DOHH2 (cell line): ENCODE results near the gene PDHB.

Experiments used
- H3F3A ChIP-seq: fragments of 200-600 bp; sonication (generic), shearing (Covaris generic); 2 replicates; pipeline ENCODE4 v1.6.0; 2016; ENCODE audit warnings: antibody characterized with exemption, mild to moderate bottlenecking; ENCODE audit not compliant: control insufficient read depth, insufficient read depth
- H3K27ac ChIP-seq: fragments of 200-600 bp; sonication (generic); 2 replicates; pipeline ENCODE4 v1.5.1; 2014; ENCODE audit warnings: low read depth, mild to moderate bottlenecking, low read length, moderate library complexity
- H3K27me3 ChIP-seq: fragments of 200-600 bp; sonication (generic); 2 replicates; pipeline ENCODE4 v1.6.1; 2014; ENCODE audit warnings: mild to moderate bottlenecking, low read length, mixed read lengths; ENCODE audit not compliant: control insufficient read depth
- H3K36me3 ChIP-seq: fragments of 200-600 bp; sonication (generic); 2 replicates; pipeline ENCODE4 v1.6.1; 2014; ENCODE audit warnings: mild to moderate bottlenecking, low read length, moderate library complexity, mixed read lengths; ENCODE audit not compliant: control insufficient read depth
- H3K4me1 ChIP-seq: fragments of 200-600 bp; sonication (generic); 2 replicates; pipeline ENCODE4 v1.6.1; 2014; ENCODE audit warnings: mild to moderate bottlenecking, low read length, mixed read lengths; ENCODE audit not compliant: control insufficient read depth
- H3K4me2 ChIP-seq: fragments of 200-600 bp; sonication (generic); 2 replicates; pipeline ENCODE4 v1.6.0; 2014; ENCODE audit warnings: mild to moderate bottlenecking, low read length, moderate library complexity
- H3K4me3 ChIP-seq: fragments of 200-600 bp; sonication (generic); 2 replicates; pipeline ENCODE4 v1.5.1; 2014; ENCODE audit warnings: mild to moderate bottlenecking, low read length, mixed read lengths
- H3K79me2 ChIP-seq: fragments of 200-600 bp; sonication (generic); 2 replicates; pipeline ENCODE4 v1.6.1; 2014; ENCODE audit warnings: mild to moderate bottlenecking, low read length, mixed read lengths; ENCODE audit not compliant: control insufficient read depth
- H3K9me2 ChIP-seq: fragments of 200-600 bp; sonication (generic); replicated peaks from 2 replicates; pipeline ENCODE4 v1.6.1; 2014; ENCODE audit warnings: mild to moderate bottlenecking, low read length, mixed read lengths; ENCODE audit not compliant: control insufficient read depth
- H3K9me3 ChIP-seq: fragments of 200-600 bp; sonication (generic); 2 replicates; pipeline ENCODE4 v1.6.1; 2014; ENCODE audit warnings: antibody characterized with exemption, low read length, mixed read lengths; ENCODE audit not compliant: control insufficient read depth, insufficient read depth
- H4K20me1 ChIP-seq: fragments of 200-600 bp; sonication (generic); 2 replicates; pipeline ENCODE4 v1.6.0; 2014; ENCODE audit warnings: low read depth, mild to moderate bottlenecking, antibody characterized with exemption, low read length, moderate library complexity; ENCODE audit not compliant: control insufficient read depth, insufficient read depth
- EZH2phosphoT487 ChIP-seq: fragments of 200-600 bp; sonication (generic); IDR thresholded peaks from 2 replicates; pipeline ENCODE4 v1.6.1; 2017; ENCODE audit warnings: borderline replicate concordance, mild to moderate bottlenecking, antibody characterized with exemption, low read length, moderate library complexity, mixed read lengths
- TF ChIP-seq, protein P1 (sequence below): fragments of 200-600 bp; sonication (generic); IDR thresholded peaks from one replicate; pipeline ENCODE4 v1.5.1; 2014; ENCODE audit warnings: antibody characterized with exemption, mild to moderate bottlenecking, low read depth, low read length; ENCODE audit not compliant: poor library complexity, severe bottlenecking

The PDHB gene

DNA sequence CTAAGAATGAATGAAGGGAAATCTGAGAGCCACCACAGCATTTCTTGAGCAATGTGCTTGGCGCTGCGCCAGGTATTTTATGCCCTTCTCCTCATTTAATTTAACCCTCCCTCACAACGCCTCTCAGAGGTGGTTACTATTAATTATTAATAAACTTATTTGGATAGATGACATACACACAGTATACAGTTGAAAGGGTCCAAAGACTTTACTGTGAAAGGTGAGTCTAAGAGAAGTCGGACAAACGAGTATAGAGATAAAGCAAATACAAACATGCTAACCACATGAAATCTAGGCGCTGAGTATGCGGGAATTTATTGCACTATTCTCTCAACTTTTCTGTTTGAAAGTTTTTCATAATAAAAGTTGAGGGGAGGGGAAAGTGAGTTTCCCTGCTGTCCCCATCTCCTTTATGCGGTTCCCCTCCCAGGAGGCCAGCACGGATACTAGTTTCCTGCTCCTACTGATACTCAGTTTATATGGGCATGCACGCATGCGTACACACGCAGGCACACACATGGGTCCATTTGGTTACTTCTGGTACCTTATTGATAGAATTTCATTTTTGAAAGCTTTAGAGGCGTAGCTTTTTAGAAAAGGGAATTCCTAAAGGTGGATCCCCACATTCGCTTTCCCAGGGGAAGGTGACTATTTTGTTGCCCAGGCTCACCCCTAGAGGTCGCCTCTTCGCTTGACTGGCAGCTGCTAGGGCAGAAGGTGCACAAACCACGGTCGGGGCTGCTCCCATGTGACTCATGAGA, 29.7 kb upstream of the PDHB start:
- Histone ChIP-seq H3F3A (no peaks in the 10 kb centered on the region), H3K27ac (no peak overlapping the region), H3K27me3 (no peaks in the 10 kb centered on the region), H3K36me3 (no peaks in the 10 kb centered on the region), H3K4me3 (peak overlapping the region; percentile 63), H3K79me2 (no peaks in the 10 kb centered on the region), H3K4me1 (peaks cover 15% of the 10 kb centered on the region), H3K9me2 (no peaks in the 10 kb centered on the region), H4K20me1 (no peaks in the 10 kb centered on the region), H3K4me2 (peak overlapping the region; percentile 83), H3K9me3 (no peaks in the 10 kb centered on the region)
- TF ChIP-seq, protein P1, sequence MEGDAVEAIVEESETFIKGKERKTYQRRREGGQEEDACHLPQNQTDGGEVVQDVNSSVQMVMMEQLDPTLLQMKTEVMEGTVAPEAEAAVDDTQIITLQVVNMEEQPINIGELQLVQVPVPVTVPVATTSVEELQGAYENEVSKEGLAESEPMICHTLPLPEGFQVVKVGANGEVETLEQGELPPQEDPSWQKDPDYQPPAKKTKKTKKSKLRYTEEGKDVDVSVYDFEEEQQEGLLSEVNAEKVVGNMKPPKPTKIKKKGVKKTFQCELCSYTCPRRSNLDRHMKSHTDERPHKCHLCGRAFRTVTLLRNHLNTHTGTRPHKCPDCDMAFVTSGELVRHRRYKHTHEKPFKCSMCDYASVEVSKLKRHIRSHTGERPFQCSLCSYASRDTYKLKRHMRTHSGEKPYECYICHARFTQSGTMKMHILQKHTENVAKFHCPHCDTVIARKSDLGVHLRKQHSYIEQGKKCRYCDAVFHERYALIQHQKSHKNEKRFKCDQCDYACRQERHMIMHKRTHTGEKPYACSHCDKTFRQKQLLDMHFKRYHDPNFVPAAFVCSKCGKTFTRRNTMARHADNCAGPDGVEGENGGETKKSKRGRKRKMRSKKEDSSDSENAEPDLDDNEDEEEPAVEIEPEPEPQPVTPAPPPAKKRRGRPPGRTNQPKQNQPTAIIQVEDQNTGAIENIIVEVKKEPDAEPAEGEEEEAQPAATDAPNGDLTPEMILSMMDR = peak; percentile 98
- no peak for TF ChIP-seq EZH2phosphoT487

DNA sequence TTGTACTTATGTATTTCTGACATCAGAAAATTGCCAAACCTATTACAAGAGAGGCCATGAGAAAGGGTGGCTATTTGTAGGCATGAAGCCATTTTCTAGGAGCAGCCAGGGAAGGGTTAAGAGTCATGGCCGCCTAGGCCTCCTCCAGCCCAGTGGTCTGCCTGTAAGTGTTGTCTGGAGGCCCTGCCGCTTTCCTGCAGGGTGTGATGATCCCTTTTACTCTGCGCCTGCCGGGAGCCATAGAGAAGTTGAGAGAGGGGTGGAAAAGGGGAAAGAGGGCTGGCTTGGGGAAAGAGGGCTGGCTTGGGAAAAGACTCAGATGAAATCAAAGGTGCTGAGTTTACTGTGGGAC, 29.2 kb upstream of the PDHB start:
- no peak overlapping the region for H3K27ac ChIP-seq
- no peaks in the 10 kb centered on the region for H3F3A ChIP-seq
- H3K4me1 ChIP-seq = peaks cover 15% of the 10 kb centered on the region
- H3K9me3 ChIP-seq = no peaks in the 10 kb centered on the region
- no peak overlapping the region for H3K4me2 ChIP-seq
- no peaks in the 10 kb centered on the region for H3K9me2 ChIP-seq
- no peaks in the 10 kb centered on the region for H4K20me1 ChIP-seq
- TF ChIP-seq, protein P1 = no peak
- TF ChIP-seq EZH2phosphoT487 = no peak
- H3K79me2 ChIP-seq = no peaks in the 10 kb centered on the region
- no peaks in the 10 kb centered on the region for H3K36me3 ChIP-seq
- no peak overlapping the region for H3K4me3 ChIP-seq
- H3K27me3 ChIP-seq = no peaks in the 10 kb centered on the region

DNA sequence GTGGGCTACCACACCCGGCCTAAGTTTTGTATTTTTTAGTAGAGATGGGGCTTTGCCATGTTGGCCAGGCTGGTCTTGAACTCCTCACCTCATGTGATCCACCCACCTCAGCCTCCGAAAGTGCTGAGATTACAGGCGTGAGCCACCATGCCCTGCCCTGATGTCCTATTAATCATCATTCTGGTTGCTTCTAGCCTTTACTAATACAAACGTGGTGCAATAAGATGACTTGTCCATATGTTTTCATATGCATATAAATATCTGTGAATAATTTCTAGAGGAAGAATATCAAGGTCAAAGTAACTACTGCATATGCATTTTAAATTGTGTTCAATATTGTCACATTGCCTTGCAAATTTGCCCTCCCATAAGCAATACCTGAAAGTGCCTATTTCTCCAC, 25.5 kb upstream of the PDHB start:
- peaks cover 9% of the 10 kb centered on the region for H3K9me3 ChIP-seq
- H3K27me3 ChIP-seq = no peaks in the 10 kb centered on the region
- H3F3A ChIP-seq = no peaks in the 10 kb centered on the region
- no peak overlapping the region for H3K27ac ChIP-seq
- H3K9me2 ChIP-seq = no peaks in the 10 kb centered on the region
- H3K36me3 ChIP-seq = no peaks in the 10 kb centered on the region
- TF ChIP-seq EZH2phosphoT487 = no peak
- TF ChIP-seq, protein P1 = no peak
- no peak overlapping the region for H3K4me3 ChIP-seq
- H4K20me1 ChIP-seq = no peaks in the 10 kb centered on the region
- no peak overlapping the region for H3K4me2 ChIP-seq
- peaks cover 10% of the 10 kb centered on the region for H3K4me1 ChIP-seq
- H3K79me2 ChIP-seq = no peaks in the 10 kb centered on the region

DNA sequence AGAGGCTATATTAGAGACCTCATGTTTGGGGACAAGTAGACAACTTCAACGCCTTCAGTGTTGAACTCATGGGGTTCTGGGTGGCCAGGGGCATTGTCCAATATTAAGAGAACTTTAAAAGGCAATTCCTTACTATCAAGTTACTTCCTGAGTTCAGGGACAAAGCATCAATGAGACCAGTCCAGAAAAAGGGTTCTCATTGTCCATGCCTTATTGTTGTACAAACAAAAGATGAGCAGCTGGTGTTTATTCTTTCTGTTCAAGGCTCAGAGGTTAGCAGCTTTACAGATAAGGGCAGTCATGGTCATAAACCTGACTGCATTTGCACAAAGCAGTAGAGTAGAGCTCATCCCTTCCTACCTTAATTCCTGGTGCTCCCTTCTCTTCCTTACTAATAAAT, 18.5 kb upstream of the PDHB start:
- no peaks in the 10 kb centered on the region for H3K79me2 ChIP-seq
- no peak overlapping the region for H3K4me3 ChIP-seq
- H3K9me2 ChIP-seq = no peaks in the 10 kb centered on the region
- no peak overlapping the region for H3K27ac ChIP-seq
- H3K9me3 ChIP-seq = peaks cover 14% of the 10 kb centered on the region
- H3K4me2 ChIP-seq = no peak overlapping the region
- H4K20me1 ChIP-seq = no peaks in the 10 kb centered on the region
- H3F3A ChIP-seq = no peaks in the 10 kb centered on the region
- H3K36me3 ChIP-seq = no peaks in the 10 kb centered on the region
- no peaks in the 10 kb centered on the region for H3K27me3 ChIP-seq
- TF ChIP-seq, protein P1 = no peak
- TF ChIP-seq EZH2phosphoT487 = no peak
- no peaks in the 10 kb centered on the region for H3K4me1 ChIP-seq
